AG04450 (cell line): Measurements from ENCODE around the gene C10orf90. TPM values are rescaled to one million over a fixed set of nuclear protein-coding genes. Genes with fewer than 3 reads are reported as not detected.

Source experiments
- CTCF ChIA-PET: fragments of 300-600, 350-600 bp; formaldehyde crosslinking; extraction: SDS; loops from one replicate; lab custom pipeline; 2022; ENCODE audit warnings: antibody characterized with exemption, inconsistent platforms; lab: Charles Lee
- POLR2A ChIA-PET: fragments of 350-600 bp; formaldehyde crosslinking; extraction: SDS; loops from one replicate; lab custom pipeline; 2021; ENCODE audit warnings: antibody characterized with exemption, inconsistent platforms; lab: Yijun Ruan, JAX
- DNase-seq: peaks from one replicate; pipeline ENCODE4 v3.0.0-alpha.2; 2011; ENCODE audit warnings: low read depth, low spot score
- H3K27ac ChIP-seq: one replicate; pipeline ENCODE4 v1.5.1; 2012; ENCODE audit warnings: low read depth, low read length, control low read depth
- H3K27me3 ChIP-seq: one replicate; pipeline ENCODE4 v1.6.0; 2012; ENCODE audit warnings: low read length; ENCODE audit not compliant: control insufficient read depth, insufficient read depth
- H3K4me3 ChIP-seq: 2 replicates; pipeline ENCODE4 v1.5.1; 2011; ENCODE audit warnings: mild to moderate bottlenecking, low read depth, low read length, control low read depth
- H3K9me3 ChIP-seq: 2 replicates; pipeline ENCODE4 v1.5.1; 2012; ENCODE audit warnings: low read length; ENCODE audit not compliant: control insufficient read depth, insufficient read depth
- polyA plus RNA-seq: library from polyadenylated mRNA; depleted of rRNA; stranded (reverse); fragments of >200 nt; gene quantifications from 2 replicates; pipeline ENCODE4 v1.2.3, GENCODE V29; 2011
- TF ChIP-seq, protein P1 (sequence below): IDR thresholded peaks from 2 replicates; pipeline ENCODE4 v1.5.1; 2011; ENCODE audit warnings: low read depth, low read length, control low read depth, inconsistent platforms

Gene C10orf90
- polyA plus RNA-seq, 1 experiment: 0.10 TPM

DNA sequence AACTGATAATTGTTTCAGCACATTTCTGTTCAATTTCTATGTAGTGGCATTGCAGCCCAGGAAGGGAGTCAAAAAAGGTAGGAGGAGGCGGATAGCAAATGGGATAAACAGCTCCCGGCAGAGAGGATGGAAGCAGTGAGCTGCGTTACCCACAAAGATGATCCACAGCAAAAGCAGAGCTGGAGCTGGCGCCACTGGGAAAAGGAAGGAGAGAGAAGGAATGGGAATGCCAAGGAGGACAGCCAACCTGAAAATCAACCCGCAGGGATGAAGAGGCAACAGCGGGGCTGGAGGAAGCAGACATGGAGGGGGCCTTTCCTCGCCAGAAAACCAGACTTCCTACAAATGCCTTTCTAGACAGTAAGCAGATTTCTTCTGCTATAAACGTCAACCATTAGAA lies 199.5 kb downstream of the C10orf90 start:
- no peak for DNase-seq
- Histone ChIP-seq H3K27me3 (peaks cover 6% of the 10 kb centered on the region), H3K27ac (no peak overlapping the region), H3K9me3 (no peaks in the 10 kb centered on the region), H3K4me3 (no peak overlapping the region)
- TF ChIP-seq, protein P1, sequence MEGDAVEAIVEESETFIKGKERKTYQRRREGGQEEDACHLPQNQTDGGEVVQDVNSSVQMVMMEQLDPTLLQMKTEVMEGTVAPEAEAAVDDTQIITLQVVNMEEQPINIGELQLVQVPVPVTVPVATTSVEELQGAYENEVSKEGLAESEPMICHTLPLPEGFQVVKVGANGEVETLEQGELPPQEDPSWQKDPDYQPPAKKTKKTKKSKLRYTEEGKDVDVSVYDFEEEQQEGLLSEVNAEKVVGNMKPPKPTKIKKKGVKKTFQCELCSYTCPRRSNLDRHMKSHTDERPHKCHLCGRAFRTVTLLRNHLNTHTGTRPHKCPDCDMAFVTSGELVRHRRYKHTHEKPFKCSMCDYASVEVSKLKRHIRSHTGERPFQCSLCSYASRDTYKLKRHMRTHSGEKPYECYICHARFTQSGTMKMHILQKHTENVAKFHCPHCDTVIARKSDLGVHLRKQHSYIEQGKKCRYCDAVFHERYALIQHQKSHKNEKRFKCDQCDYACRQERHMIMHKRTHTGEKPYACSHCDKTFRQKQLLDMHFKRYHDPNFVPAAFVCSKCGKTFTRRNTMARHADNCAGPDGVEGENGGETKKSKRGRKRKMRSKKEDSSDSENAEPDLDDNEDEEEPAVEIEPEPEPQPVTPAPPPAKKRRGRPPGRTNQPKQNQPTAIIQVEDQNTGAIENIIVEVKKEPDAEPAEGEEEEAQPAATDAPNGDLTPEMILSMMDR: no peak
- ChIA-PET POLR2A (no interaction called here), CTCF (interaction anchor here (1.6 kb wide), 1 partner anchor 33 kb away, joined by 6 read pairs; no protein-coding TSS in a partner anchor)

DNA sequence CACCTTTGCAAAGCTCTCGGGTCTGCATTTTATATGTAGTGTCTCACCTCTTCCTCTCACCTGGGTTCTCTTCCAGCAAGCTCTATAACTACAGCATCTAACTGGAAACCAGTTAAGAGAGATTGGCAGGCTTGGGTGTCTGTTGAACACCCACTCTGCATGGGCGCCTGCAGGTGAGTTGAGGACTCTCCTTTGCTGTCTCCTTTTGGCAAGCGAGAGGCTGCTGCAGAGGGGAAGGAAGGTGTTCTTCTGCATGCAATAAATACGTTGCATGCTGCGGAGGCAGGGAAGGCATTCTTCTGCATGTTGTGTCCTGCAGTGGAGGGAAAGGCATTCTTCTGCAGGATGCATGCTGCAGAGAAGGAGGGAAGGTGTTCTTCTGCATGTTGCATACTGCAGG lies 200.8 kb downstream of the C10orf90 start:
- no peak overlapping the region for H3K27ac ChIP-seq
- DNase-seq: no peak
- ChIA-PET CTCF (no interaction called here), POLR2A (no interaction called here)
- H3K27me3 ChIP-seq: peaks cover 6% of the 10 kb centered on the region
- H3K9me3 ChIP-seq: no peaks in the 10 kb centered on the region
- no peak overlapping the region for H3K4me3 ChIP-seq
- TF ChIP-seq, protein P1: no peak

DNA sequence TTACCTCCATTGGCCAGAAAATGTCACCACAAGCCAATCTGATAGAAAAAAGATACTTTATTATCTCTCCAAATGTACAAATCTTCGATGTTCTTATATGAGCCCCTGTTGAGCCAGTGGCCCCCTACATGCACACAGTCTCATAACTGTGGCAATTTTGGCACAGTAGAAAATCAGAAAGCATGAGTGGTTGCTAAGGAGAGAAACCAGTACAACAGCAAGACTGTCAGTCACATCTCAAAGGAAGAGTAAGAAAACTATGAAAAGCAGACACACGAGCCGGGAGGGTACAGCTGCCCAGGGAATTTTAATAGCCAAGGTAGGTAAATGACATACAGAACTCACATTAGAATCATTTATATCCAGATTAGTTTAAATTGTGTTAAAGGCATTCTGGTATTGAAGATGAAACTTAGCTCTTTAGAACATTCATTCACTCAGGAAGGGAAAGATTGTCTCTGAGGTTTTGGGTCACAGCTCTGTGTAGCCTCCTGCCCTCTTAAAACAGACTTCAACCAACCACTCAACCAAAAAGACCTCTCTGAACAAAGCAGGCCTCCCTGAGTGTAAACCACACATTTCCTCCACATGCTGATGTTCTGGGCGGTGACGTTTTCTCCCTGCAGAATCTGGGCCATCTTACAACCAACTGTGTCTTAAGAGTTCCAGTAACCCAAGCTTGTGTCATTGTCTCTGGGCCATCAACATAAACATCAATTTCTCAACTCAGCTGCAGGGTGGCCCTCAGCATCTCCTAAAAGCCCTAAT lies 201.4 kb downstream of the C10orf90 start:
- TF ChIP-seq, protein P1: no peak
- no peaks in the 10 kb centered on the region for H3K9me3 ChIP-seq
- ChIA-PET CTCF (no interaction called here), POLR2A (no interaction called here)
- peaks cover 6% of the 10 kb centered on the region for H3K27me3 ChIP-seq
- H3K27ac ChIP-seq: no peak overlapping the region
- no peak for DNase-seq
- no peak overlapping the region for H3K4me3 ChIP-seq

DNA sequence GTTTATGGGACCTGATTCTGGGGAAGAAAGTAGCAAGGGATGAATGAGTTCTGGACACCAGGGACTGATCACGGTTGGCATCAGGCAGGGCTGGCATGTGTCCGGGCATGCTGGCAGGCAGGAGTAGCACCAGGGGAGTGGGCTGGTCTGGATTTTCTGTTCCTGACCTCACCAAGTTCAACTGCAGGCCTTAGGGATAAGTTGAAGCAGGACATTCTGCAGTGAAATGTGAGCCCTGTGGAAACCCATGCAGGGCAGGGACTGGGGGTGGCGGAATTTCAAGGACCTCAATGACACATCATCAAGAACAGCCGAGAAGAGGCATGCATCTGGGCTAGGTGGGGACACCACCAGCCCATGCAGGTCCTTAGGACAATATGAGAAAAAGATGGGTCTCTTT lies 202.0 kb downstream of the C10orf90 start:
- H3K27me3 ChIP-seq: peaks cover 6% of the 10 kb centered on the region
- TF ChIP-seq, protein P1: no peak
- ChIA-PET POLR2A (no interaction called here), CTCF (interaction anchor here (1.0 kb wide), 1 partner anchor 10 kb away, joined by 4 read pairs; no protein-coding TSS in a partner anchor)
- H3K9me3 ChIP-seq: no peaks in the 10 kb centered on the region
- no peak for DNase-seq
- no peak overlapping the region for H3K27ac ChIP-seq
- no peak overlapping the region for H3K4me3 ChIP-seq

DNA sequence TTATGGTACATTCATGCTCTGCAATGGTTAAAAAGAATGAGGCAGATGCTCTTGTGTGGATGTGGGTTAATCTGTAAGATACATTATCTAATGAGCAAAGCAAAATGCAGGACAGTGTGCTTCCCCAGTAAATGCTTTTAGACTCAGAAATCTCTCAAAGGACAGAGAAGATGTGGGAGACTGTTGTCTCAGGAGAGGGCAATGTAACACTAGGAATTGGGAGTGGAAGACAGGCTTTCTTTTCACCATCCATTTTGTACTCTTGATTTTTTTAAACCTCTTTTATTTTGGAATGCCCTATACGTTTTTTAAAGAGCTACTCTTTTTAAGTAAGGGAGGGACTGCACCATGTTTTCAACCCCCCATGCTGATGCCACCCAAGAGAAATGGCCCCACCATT lies 204.7 kb downstream of the C10orf90 start:
- Histone ChIP-seq H3K9me3 (no peaks in the 10 kb centered on the region), H3K4me3 (no peak overlapping the region), H3K27me3 (peaks cover 4% of the 10 kb centered on the region), H3K27ac (no peak overlapping the region)
- TF ChIP-seq, protein P1: no peak
- ChIA-PET CTCF (interaction anchor here (0.5 to 0.9 kb wide), 3 partner anchors 22 to 595 kb away, joined by 3 read pairs; no protein-coding TSS in a partner anchor), POLR2A (no interaction called here)
- no peak for DNase-seq
